22Rv1 (cell line): ENCODE results near the gene ANKRD63.
A peak's percentile ranks its signal among the peaks of the same experiment; 100 is the strongest.

ENCODE experiments used
- H3K27ac ChIP-seq: fragments of 450-650 bp; 2 replicates; pipeline ENCODE4 v1.5.1; 2017
- CTCF ChIP-seq: fragments of 450-650 bp; IDR thresholded peaks from 2 replicates; pipeline ENCODE4 v1.5.1; 2017; ENCODE audit warnings: mild to moderate bottlenecking
- ZFX ChIP-seq: fragments of 450-650 bp; IDR thresholded peaks from 2 replicates; pipeline ENCODE4 v1.6.1; 2017; ENCODE audit warnings: antibody characterized with exemption, borderline replicate concordance

ANKRD63 gene

GRCh38 chr15:40245666-40246450 lies 37.0 kb downstream of the ANKRD63 start:
- H3K27ac ChIP-seq = peak overlapping the region; percentile 66
- TF ChIP-seq ZFX (no peak), CTCF (no peak)

GRCh38 chr15:40244961-40245523 lies 37.8 kb downstream of the ANKRD63 start:
- peak overlapping the region; percentile 66 for H3K27ac ChIP-seq
- TF ChIP-seq CTCF = no peak
- no peak for TF ChIP-seq ZFX

- H3K27ac ChIP-seq = no peak overlapping the region
- TF ChIP-seq ZFX (no peak), CTCF (no peak)
Measured at GRCh38 chr15:40243126-40243810, 39.6 kb downstream of the ANKRD63 start.

GRCh38 chr15:40242601-40243000 lies 40.3 kb downstream of the ANKRD63 start:
- TF ChIP-seq ZFX (no peak), CTCF (no peak)
- no peak overlapping the region for H3K27ac ChIP-seq

GRCh38 chr15:40242213-40242599 lies 40.7 kb downstream of the ANKRD63 start:
- TF ChIP-seq ZFX (no peak), CTCF (no peak)
- no peak overlapping the region for H3K27ac ChIP-seq

- TF ChIP-seq CTCF (no peak), ZFX (no peak)
- no peak overlapping the region for H3K27ac ChIP-seq
Measured at GRCh38 chr15:40241269-40242212, 41.3 kb downstream of the ANKRD63 start.
